ENCODE measurements around the gene TK1.
"Not testable (repeated sequence)": the region's sequence is repeated elsewhere in the genome, so short reads cannot be mapped to it uniquely, and the experiment has no call there.

TK1 gene

DNA sequence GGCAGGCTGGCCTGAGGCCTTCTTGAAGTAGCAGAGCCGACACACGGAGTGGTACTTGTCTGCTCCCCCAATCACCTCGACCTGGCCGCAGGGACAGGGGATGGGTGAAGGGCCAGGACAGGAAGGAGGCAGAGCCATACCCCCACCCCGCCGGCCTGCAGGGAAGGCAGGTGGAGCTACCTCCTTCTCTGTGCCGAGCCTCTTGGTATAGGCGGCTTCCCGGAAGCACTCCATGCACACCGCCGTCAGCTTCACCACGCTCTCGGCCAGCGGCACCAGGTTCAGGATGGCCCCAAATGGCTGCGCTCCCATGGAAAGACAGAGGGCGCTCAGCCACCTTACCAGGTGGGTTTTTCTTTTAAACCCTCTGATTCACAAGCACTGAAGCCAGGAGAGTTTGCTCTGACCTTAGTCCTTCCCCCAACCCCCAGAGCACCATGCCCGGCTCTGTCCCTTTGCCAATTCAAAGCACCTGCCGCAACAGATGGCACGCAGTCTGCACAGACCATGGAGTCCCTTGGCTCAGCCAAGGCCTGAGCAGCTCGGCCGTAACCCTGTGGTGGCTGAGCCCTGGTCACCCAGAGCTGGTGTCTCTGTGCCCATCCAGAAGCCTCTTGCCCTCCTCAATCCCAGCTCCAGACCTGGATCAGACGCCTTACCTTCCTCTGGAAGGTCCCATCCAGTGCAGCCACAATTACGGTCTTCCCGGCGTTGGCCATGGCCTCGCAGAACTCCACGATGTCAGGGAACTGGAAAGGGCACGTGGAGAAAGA, 11.8 kb downstream of the TK1 start:
- ChIA-PET CTCF (interaction anchor here (1.3 kb wide), 1 partner anchor 36 kb away, joined by 3 read pairs; no protein-coding TSS in a partner anchor), POLR2A (interaction anchor here (1.1 to 3.4 kb wide), 2 partner anchors 11 kb away, joined by 3 to 24 read pairs; partner anchors contain the start of genes AFMID and TK1)
- TF ChIP-seq FOXA1 (IDR thresholded peaks at IDR 0.05) (no peak), L3MBTL2 (conservative IDR thresholded peaks at IDR 0.05) (no peak), ARNT (IDR thresholded peaks at IDR 0.05) (no peak), ELF4 (IDR thresholded peaks at IDR 0.05) (no peak), SP1 (IDR thresholded peaks at IDR 0.05) (no peak), CTBP1 (IDR thresholded peaks at IDR 0.05; ENCODE audit: borderline replicate concordance) (no peak)
- TF ChIP-seq, protein P1, sequence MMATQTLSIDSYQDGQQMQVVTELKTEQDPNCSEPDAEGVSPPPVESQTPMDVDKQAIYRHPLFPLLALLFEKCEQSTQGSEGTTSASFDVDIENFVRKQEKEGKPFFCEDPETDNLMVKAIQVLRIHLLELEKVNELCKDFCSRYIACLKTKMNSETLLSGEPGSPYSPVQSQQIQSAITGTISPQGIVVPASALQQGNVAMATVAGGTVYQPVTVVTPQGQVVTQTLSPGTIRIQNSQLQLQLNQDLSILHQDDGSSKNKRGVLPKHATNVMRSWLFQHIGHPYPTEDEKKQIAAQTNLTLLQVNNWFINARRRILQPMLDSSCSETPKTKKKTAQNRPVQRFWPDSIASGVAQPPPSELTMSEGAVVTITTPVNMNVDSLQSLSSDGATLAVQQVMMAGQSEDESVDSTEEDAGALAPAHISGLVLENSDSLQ (IDR thresholded peaks at IDR 0.05) = no peak
- DNase-seq (ENCODE audit: extremely low spot score) = no peak

DNA sequence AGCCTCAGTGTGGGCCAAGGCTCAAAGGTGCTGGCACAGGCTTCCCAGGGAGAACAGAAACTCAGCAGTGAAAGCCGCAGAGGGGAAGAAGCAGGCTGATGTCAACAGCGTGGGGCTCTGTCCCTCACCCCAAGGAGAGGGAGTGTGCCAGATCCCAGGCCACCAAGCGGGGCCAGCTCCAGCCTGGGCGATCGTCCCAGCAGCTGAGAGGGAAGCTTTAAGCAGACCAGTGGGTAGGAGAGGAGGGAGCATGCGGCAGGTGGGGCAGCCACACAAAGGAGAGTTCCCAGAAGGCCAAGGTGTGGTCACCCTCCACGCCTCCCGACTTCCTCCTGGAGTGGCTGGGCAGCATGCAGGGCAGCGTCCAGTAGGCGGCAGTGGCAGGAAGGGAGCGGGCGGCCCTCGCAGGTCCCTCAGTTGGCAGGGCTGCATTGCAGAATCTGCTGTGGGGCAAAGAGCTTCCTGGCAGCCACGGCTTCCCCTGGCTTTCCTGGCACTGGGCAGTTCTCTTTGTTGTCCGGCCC, 12.4 kb downstream of the TK1 start:
- ChIA-PET CTCF (no interaction called here), POLR2A (interaction anchor here (1.1 to 3.4 kb wide), 4 partner anchors 11 to 35 kb away, joined by 3 to 24 read pairs (median 6); partner anchors contain the start of genes AFMID and TK1)
- no peak for DNase-seq (ENCODE audit: extremely low spot score)
- TF ChIP-seq ZNF384 (IDR thresholded peaks at IDR 0.05) (no peak), LEF1 (IDR thresholded peaks at IDR 0.05; ENCODE audit: borderline replicate concordance) (no peak), NFRKB (IDR thresholded peaks at IDR 0.05) (no peak), ELF4 (IDR thresholded peaks at IDR 0.05) (no peak), BHLHE40 (IDR thresholded peaks at IDR 0.05; ENCODE audit: borderline replicate concordance) (no peak), HDGF (IDR thresholded peaks at IDR 0.05; ENCODE audit: borderline replicate concordance) (no peak), L3MBTL2 (conservative IDR thresholded peaks at IDR 0.05) (no peak), CTBP1 (IDR thresholded peaks at IDR 0.05; ENCODE audit: borderline replicate concordance) (no peak), ARNT (IDR thresholded peaks at IDR 0.05) (no peak), TARDBP (IDR thresholded peaks at IDR 0.05) (no peak), FOXK2 (IDR thresholded peaks at IDR 0.05) (no peak), SP1 (IDR thresholded peaks at IDR 0.05) (no peak), FOXA1 (IDR thresholded peaks at IDR 0.05) (no peak), SUZ12 (IDR thresholded peaks at IDR 0.05) (no peak)

DNA sequence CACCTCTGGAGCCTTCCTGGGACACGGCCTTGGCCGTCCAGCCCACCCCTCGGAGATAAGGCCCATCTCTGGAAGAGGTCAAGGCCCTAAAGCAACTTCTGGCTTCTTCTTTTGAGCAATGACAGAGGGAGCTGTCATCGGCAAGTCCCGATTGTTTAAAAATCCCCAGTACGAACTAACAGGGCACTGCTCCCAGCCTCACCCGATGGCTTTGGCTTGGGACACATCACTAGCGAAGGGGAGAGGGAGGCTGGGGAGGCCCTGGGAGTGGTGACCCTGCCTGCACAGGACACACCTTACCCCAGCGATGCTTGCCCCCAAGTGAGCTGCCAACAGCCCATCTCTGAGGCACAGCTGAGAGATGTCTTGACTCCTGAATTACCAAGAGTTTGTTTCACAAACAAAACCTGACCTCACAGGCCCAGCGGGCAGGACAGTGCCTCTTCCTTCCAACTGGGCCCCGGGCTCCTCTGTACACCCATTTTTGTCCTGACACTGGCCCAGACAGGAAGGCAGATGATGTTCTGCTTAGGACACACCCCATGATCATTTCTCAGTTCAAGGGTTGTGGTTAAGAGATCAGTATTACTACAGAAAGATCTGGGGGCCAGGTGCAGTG, 13.6 kb downstream of the TK1 start:
- CTCF ChIA-PET = no interaction called here
- TF ChIP-seq ELF4 (IDR thresholded peaks at IDR 0.05) (no peak), FOXA1 (IDR thresholded peaks at IDR 0.05) (no peak), ZNF384 (IDR thresholded peaks at IDR 0.05) (no peak), FOXM1 (IDR thresholded peaks at IDR 0.05; ENCODE audit: borderline replicate concordance) (no peak), L3MBTL2 (conservative IDR thresholded peaks at IDR 0.05) (no peak), TARDBP (IDR thresholded peaks at IDR 0.05) (no peak), CTBP1 (IDR thresholded peaks at IDR 0.05; ENCODE audit: borderline replicate concordance) (no peak), LEF1 (IDR thresholded peaks at IDR 0.05; ENCODE audit: borderline replicate concordance) (no peak), NFRKB (IDR thresholded peaks at IDR 0.05) (no peak), SUZ12 (IDR thresholded peaks at IDR 0.05) (no peak), FOXK2 (IDR thresholded peaks at IDR 0.05) (no peak), HDGF (IDR thresholded peaks at IDR 0.05; ENCODE audit: borderline replicate concordance) (no peak), SP1 (IDR thresholded peaks at IDR 0.05) (no peak), BHLHE40 (IDR thresholded peaks at IDR 0.05; ENCODE audit: borderline replicate concordance) (no peak)
- TF ChIP-seq, protein P1 (IDR thresholded peaks at IDR 0.05) = no peak
- POLR2A ChIA-PET = interaction anchor here (1.1 to 3.4 kb wide), 3 partner anchors 13 to 33 kb away, joined by 4 to 24 read pairs (median 7); partner anchors contain the start of genes AFMID and TK1
- no peak for DNase-seq (ENCODE audit: extremely low spot score)

DNA sequence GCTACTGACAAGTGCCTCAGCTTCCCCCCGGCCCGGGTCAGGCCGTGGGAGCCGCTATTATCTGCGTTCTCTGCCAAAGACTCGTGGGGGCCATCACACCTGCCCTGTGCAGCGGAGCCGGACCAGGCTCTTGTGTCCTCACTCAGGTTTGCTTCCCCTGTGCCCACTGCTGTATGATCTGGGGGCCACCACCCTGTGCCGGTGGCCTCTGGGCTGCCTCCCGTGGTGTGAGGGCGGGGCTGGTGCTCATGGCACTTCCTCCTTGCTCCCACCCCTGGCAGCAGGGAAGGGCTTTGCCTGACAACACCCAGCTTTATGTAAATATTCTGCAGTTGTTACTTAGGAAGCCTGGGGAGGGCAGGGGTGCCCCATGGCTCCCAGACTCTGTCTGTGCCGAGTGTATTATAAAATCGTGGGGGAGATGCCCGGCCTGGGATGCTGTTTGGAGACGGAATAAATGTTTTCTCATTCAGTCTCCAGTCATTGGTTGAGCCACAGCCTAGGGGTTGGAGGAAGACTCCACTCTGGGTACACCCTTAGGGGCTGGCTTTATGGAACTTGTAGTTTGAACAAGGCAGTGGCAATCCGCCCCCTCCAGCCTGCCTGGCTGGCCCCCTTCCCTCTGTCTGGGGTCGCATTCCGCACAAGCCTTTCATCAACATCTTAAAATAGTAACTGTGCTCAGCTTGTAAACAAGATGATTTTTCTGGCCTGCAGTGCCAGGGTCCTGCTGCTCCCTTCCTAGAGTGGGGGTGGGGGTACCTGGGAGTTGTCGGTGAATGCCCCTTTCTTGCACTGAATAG, 14.4 kb downstream of the TK1 start:
- POLR2A ChIA-PET = interaction anchor here (1.0 to 4.0 kb wide), 4 partner anchors 14 to 52 kb away, joined by 3 to 31 read pairs (median 16); partner anchors contain the start of genes AFMID and TK1

DNA sequence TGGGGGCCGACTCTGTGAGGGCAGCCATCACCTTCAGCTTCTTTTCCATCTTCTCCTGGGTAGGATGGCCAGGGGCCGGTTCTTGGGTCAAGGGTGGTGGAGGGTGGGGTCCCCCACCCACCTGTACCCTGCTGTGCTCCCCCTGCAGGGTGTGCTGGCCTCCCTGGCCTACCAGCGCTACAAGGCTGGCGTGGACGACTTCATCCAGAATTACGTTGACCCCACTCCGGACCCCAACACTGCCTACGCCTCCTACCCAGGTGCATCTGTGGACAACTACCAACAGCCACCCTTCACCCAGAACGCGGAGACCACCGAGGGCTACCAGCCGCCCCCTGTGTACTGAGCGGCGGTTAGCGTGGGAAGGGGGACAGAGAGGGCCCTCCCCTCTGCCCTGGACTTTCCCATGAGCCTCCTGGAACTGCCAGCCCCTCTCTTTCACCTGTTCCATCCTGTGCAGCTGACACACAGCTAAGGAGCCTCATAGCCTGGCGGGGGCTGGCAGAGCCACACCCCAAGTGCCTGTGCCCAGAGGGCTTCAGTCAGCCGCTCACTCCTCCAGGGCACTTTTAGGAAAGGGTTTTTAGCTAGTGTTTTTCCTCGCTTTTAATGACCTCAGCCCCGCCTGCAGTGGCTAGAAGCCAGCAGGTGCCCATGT, 15.1 kb downstream of the TK1 start:
- POLR2A ChIA-PET = interaction anchor here (1.0 to 4.0 kb wide), 2 partner anchors 15 to 51 kb away, joined by 3 to 31 read pairs; partner anchors contain the start of genes AFMID and TK1
- CTCF ChIA-PET = interaction anchor here (0.6 kb wide), 1 partner anchor 804 kb away, joined by 9 read pairs; no protein-coding TSS in a partner anchor
- DNase-seq (ENCODE audit: extremely low spot score) = not testable (repeated sequence)

More for the DNA sequence above, 14.4 kb downstream of the TK1 start:
- CTCF ChIA-PET = interaction anchor here (0.6 kb wide), 1 partner anchor 803 kb away, joined by 9 read pairs; no protein-coding TSS in a partner anchor
- TF ChIP-seq SUZ12 (IDR thresholded peaks at IDR 0.05) (no peak), FOXA1 (IDR thresholded peaks at IDR 0.05) (no peak), HDGF (IDR thresholded peaks at IDR 0.05; ENCODE audit: borderline replicate concordance) (no peak), FOXK2 (IDR thresholded peaks at IDR 0.05) (no peak), FOXM1 (IDR thresholded peaks at IDR 0.05; ENCODE audit: borderline replicate concordance) (no peak), TARDBP (IDR thresholded peaks at IDR 0.05) (no peak)
- TF ChIP-seq, protein P1 (IDR thresholded peaks at IDR 0.05) = no peak
- DNase-seq (ENCODE audit: extremely low spot score) = no peak
